ENCODE measurements around the gene CTBP2. TPM values are rescaled to one million over a fixed set of nuclear protein-coding genes. Genes with fewer than 3 reads are reported as not detected.

CTBP2 gene
- total RNA-seq, 1 experiment from 2014 or later: 77.8 TPM

DNA sequence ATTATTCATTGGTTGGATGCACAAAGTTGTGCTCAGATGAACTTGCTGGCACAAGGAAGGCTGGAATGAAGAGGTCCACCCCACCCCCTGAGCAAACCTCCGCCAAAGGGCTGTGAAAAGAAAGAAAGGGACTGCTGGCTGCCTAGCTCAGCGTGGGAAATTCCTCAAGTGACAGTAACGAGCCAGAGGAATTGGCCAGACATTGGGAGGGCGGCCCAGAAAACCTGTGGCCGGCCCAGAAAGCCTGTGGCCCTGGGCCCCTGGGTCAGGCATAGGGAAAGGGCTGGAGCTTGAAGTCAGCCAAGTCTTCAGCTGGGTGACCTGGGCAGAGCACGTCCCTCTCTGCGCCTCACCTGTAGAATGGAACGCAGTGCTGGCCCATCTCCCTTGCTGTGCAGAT, 30.6 kb upstream of the CTBP2 start:
- Histone ChIP-seq H3K9me3 (ENCODE audit: low read depth, low read length, poor library complexity, severe bottlenecking) (no peaks in the 10 kb centered on the region), H3K27ac (ENCODE audit: low read depth, low read length, poor library complexity, severe bottlenecking) (no peak overlapping the region), H3K36me3 (ENCODE audit: insufficient read depth, low read length, poor library complexity, severe bottlenecking) (no peaks in the 10 kb centered on the region), H3K27me3 (replicated peaks; ENCODE audit: insufficient read depth, low read depth, low read length, poor library complexity) (peaks cover 4% of the 10 kb centered on the region), H3K4me3 (ENCODE audit: low read depth, low read length, poor library complexity, severe bottlenecking) (no peak overlapping the region), H3K4me1 (ENCODE audit: insufficient read depth, low read length, poor library complexity, severe bottlenecking) (no peaks in the 10 kb centered on the region)
- DNase-seq (ENCODE audit: low spot score): no peak
- TF ChIP-seq EZH2 (IDR thresholded peaks at IDR 0.05; ENCODE audit: borderline replicate concordance, low read depth, low read length, poor library complexity, severe bottlenecking): no peak
- TF ChIP-seq, protein P1, sequence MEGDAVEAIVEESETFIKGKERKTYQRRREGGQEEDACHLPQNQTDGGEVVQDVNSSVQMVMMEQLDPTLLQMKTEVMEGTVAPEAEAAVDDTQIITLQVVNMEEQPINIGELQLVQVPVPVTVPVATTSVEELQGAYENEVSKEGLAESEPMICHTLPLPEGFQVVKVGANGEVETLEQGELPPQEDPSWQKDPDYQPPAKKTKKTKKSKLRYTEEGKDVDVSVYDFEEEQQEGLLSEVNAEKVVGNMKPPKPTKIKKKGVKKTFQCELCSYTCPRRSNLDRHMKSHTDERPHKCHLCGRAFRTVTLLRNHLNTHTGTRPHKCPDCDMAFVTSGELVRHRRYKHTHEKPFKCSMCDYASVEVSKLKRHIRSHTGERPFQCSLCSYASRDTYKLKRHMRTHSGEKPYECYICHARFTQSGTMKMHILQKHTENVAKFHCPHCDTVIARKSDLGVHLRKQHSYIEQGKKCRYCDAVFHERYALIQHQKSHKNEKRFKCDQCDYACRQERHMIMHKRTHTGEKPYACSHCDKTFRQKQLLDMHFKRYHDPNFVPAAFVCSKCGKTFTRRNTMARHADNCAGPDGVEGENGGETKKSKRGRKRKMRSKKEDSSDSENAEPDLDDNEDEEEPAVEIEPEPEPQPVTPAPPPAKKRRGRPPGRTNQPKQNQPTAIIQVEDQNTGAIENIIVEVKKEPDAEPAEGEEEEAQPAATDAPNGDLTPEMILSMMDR (conservative IDR thresholded peaks at IDR 0.05; ENCODE audit: low read depth, low read length): no peak
- ChIA-PET CTCF (no interaction called here), POLR2A (ENCODE audit: low non-redundant PET) (no interaction called here)
- BruUV-seq (replicated peaks): no TSS peak
- intact Hi-C loops (cut with micrococcal nuclease; ENCODE audit: unreplicated experiment): no loop called here

DNA sequence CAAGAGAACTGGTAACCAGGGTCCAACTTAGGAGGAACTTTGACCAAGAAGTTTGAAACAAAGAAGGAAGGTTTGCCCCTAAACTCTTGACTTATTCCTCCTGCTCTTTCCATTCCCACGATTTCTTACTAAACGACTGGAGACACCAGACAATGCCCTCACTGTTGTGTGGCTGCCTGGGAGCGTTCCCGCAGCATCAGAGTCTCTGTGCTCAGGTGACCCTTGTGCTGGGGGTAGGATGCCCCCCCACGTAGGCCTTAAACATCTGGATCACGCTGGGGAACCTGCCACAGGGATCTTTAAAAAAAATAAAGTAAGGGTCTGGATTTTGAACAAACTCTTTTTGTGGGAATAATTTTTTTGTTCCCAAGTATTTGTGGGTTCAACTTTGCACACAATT, 30.1 kb upstream of the CTBP2 start:
- no TSS peak for BruUV-seq (replicated peaks)
- TF ChIP-seq EZH2 (IDR thresholded peaks at IDR 0.05; ENCODE audit: borderline replicate concordance, low read depth, low read length, poor library complexity, severe bottlenecking): no peak
- TF ChIP-seq, protein P1 (conservative IDR thresholded peaks at IDR 0.05; ENCODE audit: low read depth, low read length): no peak
- Histone ChIP-seq H3K9me3 (ENCODE audit: low read depth, low read length, poor library complexity, severe bottlenecking) (no peaks in the 10 kb centered on the region), H3K4me3 (ENCODE audit: low read depth, low read length, poor library complexity, severe bottlenecking) (no peak overlapping the region), H3K27me3 (replicated peaks; ENCODE audit: insufficient read depth, low read depth, low read length, poor library complexity) (peaks cover 4% of the 10 kb centered on the region), H3K27ac (ENCODE audit: low read depth, low read length, poor library complexity, severe bottlenecking) (no peak overlapping the region), H3K4me1 (ENCODE audit: insufficient read depth, low read length, poor library complexity, severe bottlenecking) (no peaks in the 10 kb centered on the region), H3K36me3 (ENCODE audit: insufficient read depth, low read length, poor library complexity, severe bottlenecking) (no peaks in the 10 kb centered on the region)
- intact Hi-C loops (cut with micrococcal nuclease; ENCODE audit: unreplicated experiment): no loop called here
- ChIA-PET CTCF (no interaction called here), POLR2A (ENCODE audit: low non-redundant PET) (no interaction called here)
- DNase-seq (ENCODE audit: low spot score): no peak

GRCh38 chr10:125189162-125189561, 28.8 kb upstream of the CTBP2 start:
- ChIA-PET POLR2A (ENCODE audit: low non-redundant PET) (no interaction called here), CTCF (no interaction called here)
- Histone ChIP-seq H3K36me3 (ENCODE audit: insufficient read depth, low read length, poor library complexity, severe bottlenecking) (no peaks in the 10 kb centered on the region), H3K4me3 (ENCODE audit: low read depth, low read length, poor library complexity, severe bottlenecking) (no peak overlapping the region), H3K4me1 (ENCODE audit: insufficient read depth, low read length, poor library complexity, severe bottlenecking) (no peaks in the 10 kb centered on the region), H3K27me3 (replicated peaks; ENCODE audit: insufficient read depth, low read depth, low read length, poor library complexity) (peaks cover 4% of the 10 kb centered on the region), H3K27ac (ENCODE audit: low read depth, low read length, poor library complexity, severe bottlenecking) (no peak overlapping the region), H3K9me3 (ENCODE audit: low read depth, low read length, poor library complexity, severe bottlenecking) (no peaks in the 10 kb centered on the region)
- BruUV-seq (replicated peaks): no TSS peak
- intact Hi-C loops (cut with micrococcal nuclease; ENCODE audit: unreplicated experiment): no loop called here
- no peak for DNase-seq (ENCODE audit: low spot score)
- TF ChIP-seq, protein P1 (conservative IDR thresholded peaks at IDR 0.05; ENCODE audit: low read depth, low read length): no peak
- TF ChIP-seq EZH2 (IDR thresholded peaks at IDR 0.05; ENCODE audit: borderline replicate concordance, low read depth, low read length, poor library complexity, severe bottlenecking): no peak
